Right lung (tissue), 5 donors: Measurements from ENCODE around the gene NAPB. TPM values are rescaled to one million over a fixed set of nuclear protein-coding genes. Genes with fewer than 3 reads are reported as not detected.

Source experiments
- DNase-seq, 2 donors: peaks; one replicate each; pipeline ENCODE4 v3.0.0-alpha.2; 2013
- polyA plus RNA-seq, 5 donors: library from polyadenylated mRNA; unstranded; fragments of 120-200 nt; gene quantifications; one replicate each; pipeline versions ENCODE4 v1.2.1 to v1.2.3, GENCODE V29; 2013; ENCODE audit warnings: inconsistent platforms in 1 of 5, low replicate concordance in 1 of 5; ENCODE audit not compliant: insufficient read length in 5 of 5, insufficient read depth in 1 of 5

NAPB gene
- polyA plus RNA-seq, 5 donors: 17.9 to 28.6 (median 22.7) TPM

DNA sequence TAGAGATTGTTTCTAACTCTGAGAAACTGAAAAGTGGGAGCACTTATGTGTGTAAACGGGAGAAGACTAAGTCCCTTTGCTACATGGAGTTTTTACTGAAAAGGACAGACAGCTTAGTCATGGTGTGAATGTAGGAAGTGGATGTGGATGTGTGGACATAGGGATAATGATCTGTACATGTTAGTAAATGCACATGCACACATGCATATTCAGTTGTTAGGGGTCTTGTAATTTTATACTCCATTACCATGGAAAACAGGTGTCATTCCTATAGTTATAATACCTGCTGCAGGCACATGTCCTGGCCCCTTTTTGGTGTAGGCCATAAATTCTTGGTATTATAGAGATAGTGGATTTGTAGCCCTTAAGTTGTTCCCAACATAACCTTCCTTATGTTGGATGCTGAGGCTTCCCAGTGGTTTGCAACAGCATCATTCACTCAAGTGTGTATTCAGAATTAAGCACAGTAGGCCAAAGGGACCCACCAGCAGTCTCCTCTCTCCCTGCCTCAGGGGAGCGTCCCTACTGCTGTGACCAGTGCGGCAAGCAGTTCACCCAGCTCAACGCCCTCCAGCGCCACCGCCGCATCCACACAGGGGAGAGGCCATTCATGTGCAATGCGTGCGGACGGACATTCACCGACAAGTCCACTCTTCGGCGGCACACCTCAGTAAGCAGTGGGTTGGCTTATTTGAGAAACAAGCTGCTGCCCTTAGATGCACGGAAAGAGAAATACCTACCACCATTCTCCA lies 52.0 kb downstream of the NAPB start:
- no peak for DNase-seq

DNA sequence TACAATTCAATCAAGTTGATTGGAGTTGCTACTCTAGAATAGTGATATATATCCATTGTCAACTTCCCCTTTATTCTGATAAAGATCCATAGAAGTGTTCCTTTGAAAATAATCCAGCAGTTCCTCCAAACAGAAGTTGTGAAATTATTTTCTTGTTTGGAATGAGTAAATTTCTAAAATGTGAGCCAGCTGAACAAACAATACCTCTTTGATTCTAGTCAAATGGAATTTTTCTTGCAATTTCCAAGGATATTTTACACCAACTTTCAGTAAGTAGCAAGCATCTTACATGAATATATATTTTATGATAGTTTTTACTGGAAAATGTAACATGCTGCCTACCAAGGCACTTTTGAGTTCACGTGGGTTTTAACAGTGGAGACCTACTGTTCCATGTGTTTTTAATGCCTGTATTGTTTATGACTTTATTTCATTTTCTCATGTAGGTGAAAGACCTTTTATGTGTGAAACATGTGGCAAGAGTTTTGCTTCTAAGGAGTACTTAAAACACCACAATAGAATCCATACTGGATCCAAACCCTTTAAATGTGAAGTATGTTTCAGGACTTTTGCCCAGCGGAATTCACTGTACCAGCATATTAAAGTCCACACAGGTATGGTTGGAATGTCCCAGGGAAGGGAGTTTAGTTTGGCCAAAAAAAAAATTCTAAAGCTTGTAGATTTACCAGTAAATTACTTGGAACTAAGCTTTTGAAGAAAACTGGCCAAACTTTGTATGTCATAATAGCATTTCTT lies 52.8 kb downstream of the NAPB start:
- DNase-seq: no peak

DNA sequence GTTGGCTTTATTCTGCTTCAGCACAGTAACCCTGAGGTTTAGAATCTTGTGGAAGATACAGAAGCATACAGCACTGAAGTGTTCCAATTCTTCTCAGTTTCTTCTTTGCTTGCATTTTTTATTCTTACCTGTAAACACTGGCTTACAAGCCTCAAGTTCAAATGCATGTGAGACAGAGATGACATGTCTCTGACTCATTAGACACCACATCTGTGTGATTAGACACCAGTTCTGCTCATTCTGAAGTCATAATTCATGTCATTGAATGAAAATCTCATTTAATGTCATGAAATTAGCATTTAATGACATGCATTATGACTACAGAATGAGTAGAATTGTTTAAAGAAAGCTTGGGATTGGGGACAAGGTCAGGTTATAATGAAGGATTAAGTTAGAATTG lies 53.5 kb downstream of the NAPB start:
- no peak for DNase-seq

DNA sequence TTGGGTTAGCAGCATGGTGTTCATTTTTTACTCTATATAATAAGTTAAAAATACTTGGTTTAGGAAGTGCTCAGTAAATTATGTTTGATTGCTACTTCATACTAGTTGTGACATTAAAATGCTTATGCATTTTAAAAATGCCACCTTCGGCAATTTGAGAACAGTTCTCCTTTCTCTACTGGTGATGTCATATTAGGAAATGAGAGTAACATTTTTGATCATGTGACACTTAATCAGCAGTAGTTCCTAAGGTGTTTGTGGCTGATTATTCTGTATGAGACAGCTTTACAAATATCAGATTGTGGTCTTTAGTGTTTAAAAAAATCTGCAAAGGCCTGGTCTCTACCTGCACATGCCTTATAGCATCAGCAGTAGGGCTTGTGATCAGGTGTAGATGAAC lies 54.9 kb downstream of the NAPB start:
- DNase-seq: no peak

DNA sequence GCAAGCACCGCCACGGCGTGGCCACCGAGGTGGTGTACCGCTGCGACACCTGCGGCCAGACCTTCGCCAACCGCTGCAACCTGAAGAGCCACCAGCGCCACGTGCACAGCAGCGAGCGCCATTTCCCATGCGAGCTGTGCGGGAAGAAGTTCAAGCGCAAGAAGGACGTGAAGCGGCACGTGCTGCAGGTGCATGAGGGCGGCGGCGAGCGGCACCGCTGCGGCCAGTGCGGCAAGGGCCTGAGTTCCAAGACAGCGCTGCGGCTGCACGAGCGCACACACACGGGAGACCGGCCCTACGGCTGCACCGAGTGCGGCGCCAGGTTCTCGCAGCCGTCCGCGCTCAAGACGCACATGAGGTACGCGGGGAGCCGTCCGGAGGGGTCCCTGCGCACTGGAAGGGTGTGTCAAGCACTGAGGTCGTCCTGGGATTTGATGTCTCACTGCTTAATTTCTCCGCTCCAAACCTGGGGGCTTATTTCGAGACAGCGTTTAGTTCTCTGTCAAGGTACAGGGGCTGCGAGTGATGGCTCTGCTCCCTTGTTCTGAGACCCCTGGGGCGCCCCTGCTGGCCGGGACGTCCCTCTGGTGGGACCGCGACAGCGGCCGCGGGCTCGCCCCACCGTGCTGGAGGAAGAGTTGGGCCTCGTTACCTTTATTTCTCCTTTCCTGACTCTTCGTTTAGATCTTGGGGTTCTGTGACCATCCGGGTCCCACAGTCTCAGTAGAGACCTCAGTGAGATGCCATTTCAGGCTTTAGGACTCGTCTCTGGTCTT lies 55.7 kb downstream of the NAPB start:
- DNase-seq: no peak

DNA sequence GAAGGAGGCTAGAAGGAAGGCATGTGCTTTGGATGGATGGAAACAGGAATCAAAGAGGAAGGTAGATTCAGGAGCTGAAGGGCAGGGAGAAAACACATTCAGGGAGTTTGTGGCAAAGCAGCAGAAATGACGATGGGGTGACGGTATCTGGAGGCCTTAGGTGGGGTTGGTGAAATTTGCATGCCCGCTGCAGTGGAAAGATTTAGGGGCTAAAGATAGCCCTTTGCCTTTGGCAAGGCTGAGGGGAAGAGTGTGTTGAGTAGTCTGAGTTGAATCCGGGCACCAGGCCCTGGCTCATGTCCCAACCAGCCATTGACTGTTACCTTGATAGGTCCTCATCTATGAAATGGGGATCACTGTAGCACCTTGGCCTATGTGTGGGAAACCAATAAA lies 58.0 kb downstream of the NAPB start:
- no peak for DNase-seq

DNA sequence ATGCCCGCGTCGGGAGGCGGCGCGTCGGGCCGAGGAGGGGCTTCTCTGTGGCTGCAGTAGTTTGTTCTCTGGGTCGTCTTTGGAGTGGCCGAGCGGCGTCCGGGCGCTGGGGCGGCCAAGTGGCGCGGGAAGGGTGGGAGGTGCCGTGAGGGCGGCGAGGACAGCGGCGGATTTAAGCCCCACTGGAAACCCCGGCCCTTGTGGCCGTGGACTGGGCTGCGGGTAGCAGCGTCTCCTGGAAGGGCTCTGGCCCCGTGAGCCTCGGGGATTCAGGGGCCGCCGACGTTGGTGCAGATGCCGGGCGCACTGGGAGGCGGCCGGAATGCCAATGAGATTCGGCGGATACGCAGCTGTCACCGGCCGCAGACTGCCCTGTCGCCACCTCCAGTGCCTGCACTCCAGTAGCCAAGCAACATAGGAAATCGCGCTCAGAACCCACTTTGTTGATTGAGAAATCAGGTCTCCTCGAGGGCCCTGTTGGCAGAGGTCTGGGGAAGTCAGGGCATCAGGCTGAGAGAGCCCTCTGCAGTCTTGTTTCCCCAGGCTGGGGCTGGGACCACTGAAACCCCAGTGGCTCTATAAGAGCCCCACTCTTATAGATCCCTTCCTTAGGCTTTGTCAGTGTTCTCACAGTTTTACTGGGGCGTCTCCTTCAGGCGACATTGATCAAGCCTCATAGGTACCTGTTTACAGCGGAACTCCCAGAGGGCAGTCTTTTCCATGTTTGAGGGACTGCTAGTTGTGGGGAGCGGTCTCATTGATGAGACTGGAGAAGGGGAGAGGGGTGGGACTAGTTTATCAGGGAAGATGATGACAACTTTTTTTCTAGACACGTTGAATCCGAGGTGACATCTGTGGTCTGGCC lies 58.7 kb downstream of the NAPB start:
- DNase-seq: no peak

DNA sequence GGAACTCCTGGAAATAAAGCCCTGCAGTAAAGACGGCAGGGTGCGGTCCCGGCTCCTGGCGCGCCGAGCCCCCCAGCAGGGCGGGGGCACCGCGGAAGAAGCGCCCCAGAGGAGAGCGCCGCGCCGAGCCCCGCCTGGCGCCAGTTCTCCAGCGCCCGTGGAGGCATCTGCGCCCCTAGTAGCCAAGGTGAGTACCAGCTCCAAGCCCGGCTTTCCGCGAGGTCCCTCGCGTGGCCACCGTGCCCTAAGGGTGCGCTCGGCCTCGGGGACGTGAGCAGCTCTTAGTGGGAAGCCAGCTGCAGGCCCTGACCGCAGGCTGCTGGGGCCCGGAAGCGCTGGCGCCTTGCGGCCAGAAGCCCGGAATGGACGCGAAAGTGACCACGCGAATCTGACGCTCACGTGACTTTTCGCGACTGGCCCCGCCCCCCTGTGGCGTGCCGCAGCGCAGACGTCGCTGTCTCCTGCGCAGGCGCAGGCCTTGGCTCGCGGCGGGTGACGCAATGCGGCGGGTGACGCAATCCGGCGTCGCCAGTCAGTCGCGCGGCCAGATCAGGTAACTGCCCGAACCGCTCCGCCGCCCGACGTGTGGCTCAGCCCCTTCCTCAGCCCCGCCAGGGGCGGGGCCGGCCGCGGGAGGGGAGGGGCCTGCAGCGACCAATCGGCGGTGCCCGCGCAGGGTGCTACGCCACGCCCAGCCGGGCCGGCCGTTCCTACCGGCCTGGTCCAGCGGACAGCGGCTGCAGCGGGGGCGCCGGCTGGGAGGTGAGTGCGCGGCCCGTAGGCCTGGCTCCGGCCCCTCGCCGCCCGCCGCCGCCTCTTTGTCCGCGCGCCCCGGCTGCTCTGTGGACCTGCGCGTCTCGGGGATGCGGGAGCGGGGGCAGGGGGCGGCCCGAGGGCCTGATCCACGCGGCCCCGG lies 59.6 kb downstream of the NAPB start, which contains the start of gene GZF1:
Gene GZF1 (plus strand): TSS at position 707 of the 916 bp plus-strand sequence. CDS start 2,202 bp downstream, outside the sequence.
- peak; percentile 99 to 100 for DNase-seq

DNA sequence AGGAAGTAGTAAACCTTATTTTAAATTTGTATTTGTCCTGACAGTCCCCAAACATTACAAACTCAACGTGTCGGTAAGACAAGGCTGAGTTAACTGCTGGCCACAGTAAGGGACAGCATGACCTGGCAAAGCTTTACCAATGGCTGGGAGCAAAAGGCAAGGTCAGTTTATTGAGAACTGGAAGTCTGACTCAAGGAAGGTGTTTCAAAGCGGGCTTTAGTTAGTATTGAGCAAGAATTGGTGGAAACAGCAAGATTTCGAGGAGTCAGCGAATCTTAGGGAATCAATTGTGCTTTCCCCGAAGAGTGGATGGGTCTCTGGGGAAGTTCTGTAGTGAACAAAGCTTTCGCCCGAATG lies 60.2 kb downstream of the NAPB start:
- no peak for DNase-seq

DNA sequence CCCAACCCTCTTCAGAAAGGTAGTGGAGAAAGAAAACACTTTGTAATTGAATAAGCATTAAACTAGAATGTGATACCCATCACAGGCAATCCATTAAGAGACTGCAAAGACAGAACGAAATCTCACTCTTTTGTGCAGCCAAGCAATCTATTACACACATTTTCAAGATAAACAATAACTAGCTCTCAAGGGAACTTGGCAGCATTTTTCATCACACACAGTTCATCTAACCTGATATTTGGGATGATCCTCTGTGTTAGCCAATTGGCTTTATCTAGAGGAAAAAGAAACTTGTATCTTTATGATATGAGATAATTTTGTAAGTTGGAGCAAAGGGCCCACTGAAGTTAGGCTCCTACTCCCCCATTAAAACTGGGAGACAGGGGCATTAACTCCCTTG lies 60.8 kb downstream of the NAPB start:
- no peak for DNase-seq

DNA sequence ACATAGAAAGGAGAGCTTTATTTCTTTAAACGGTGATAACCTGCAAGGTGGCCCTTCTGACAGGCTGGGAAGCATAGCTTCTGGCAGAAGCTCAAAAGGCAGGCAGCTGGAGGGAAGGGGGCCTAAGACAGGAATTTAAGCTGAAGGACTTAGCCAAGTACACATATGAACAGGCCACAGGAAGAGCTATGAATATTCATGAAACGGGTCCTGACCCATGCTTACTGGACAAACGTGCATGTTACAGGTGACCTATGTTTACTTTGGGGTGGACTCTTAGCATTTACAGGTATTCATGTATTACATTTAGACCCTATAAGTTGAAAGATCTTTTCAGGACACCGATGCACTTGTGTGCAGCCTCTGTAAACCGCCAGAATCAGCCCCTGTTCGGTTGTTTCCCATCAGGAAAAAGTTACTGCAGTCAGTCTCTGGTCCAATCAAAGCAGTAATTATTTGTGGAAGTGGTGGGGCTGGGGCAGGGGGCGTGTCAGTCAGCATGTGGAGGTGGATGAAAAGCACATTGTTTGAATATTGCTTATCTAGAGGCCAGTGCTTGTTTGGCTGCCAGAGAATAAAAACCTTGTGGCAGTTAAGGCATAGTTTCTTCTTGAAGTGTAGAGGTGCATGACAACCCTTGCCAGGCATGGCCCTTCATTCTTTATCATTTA lies 62.2 kb downstream of the NAPB start:
- no peak for DNase-seq

DNA sequence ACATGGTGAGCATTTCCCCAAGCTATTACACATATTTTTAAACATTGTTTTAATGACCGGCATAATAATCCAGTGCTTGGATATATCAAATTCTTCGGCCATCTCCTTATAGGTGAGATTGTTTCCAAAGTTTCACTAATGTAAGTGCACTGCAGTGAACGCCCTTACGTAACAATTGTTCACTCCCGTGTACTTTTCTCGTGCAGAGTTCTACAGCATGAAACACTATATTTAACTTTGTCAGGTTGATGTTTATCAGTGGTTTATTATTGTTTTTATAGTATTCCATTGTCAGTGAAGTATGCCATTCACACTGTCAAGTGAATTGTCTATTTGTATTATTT lies 62.8 kb downstream of the NAPB start:
- no peak for DNase-seq

DNA sequence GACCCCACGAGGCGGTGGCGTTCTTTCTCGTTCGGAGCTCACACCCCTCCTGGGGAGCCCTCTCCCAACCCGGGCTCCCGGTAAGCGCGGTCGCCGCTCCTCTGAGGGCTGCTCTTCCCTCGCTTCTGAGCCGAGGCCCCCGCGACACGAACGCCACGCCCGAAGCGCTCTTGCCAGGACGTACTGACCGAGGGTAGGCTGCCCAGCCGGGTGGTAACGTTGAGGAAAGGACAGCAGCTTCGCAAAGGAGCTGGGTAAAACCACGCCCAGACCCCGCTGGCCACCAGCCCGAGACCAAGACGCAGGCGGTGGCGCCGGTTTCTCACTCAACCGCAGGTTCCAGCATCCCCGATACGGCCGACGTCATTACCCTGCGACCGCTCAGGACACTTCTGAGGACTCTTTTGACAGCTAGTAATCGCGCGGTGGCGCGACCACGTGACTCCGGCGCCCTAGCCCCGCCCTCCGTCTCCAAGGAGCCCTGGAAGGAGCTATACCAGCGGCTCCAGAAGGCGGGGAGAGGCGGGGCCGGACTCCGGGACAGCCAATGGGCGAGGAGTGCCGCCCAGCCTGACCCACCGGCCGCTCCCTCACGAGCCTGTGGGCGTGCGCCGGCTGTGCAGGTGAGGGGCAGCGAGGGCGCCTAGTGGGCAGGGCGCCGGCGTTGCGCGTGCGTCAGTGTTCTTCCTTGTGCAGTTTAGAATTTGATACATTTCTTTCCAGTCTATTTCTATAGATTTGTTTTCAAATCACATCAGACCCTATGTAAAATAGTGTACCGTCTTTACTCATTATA lies 63.3 kb downstream of the NAPB start:
- peak; percentile 98 for DNase-seq

DNA sequence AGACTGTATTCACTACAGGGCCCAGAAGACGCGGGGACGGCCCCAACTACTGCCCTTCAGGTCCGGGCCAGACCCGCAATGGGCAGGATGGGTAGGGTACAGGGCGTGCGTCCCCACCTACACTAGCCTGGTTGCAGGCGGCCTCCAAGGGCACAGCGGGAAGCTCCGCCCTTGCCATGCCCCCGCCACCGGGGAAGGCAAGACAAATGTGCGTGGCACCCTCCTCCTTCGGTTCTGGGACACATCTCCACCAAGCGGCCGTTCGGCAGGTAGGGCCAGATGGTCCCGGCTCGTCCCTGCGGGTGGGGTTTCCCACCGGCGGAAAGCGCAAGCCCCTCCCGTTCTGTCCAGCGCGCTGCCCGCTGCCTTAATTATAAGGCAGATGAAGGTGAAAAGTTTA lies 65.1 kb downstream of the NAPB start:
- DNase-seq: no peak

DNA sequence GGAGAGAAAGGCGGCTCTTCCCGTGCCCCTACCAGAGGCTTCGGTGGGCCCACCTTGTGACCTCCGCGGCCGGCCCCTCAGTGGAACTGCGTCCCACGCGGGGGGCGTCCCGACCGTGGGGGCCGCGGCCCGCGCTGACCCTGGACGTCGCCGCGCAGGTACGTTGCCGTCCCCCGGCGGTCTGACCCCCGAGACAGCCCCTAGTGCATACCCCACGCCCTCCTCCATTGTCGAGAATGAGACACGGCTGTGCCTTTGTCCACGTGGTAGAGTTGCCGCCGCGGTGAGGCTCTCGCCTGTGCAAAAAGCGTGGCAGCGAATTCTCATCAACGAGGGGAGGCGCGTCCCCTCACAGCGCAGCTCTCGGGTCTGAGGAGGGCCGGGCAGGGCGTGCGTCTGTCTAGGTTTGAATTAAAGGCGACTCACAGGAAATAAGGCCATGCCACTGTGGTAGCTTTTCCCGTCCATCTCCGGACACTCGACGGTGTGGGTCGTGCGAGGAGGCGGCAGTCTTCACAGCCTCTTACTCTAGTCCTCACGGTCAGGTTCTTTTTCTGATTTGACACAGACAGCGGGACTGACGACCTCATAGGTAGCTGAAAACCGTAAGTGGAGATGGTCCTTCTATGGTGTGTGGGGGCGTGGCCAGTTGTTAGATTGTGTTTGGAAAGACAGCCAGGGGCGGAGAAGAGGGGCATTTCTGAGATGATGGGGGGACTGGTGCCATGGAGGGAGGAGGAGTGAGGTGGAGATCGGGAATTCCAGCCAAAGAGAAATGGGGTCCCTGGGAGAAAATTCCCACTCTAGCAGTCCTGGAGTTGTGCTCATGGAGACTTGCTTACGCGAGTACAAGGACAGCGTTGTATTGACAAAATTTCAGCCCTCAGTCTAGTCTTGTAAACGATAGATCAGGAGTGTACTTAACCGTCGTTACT lies 70.1 kb downstream of the NAPB start:
- peak; percentile 47 to 51 for DNase-seq

DNA sequence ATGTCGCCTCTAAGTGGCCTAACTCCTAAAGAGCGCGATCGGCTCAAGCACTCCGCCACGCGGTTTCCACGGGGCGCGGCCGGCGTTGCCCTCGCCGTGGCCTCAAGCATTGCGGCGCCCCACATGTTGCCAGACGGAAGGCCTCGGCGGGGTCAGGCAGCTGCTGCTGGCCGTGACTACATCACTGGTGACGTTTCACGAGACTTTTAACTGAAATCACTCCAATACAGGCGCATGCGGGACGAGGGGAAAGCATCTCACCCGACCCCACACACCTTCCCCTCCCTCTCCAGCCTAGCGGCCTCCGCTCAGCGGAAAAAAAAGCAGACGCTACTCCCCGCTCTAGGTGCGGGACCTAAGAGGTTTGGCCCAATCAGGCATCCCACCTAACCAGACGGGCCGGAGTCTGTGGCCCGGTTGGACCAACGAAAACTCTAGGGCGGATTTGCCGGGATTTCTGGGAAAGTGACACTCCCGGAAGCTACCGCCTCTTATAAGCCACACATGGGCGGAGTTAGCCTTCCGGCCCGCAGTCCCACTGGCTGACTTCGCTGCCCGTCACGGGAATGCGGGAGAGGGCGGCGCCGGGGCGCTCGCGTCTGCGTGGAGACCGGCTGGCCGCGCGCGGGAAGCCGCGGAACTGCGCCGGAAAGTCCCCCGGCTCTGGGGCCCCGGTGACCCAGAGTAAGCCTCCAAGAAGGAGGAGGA lies 70.9 kb downstream of the NAPB start, which contains the start of gene NXT1:
Gene NXT1 (plus strand): TSS at position 596 of the 708 bp plus-strand sequence. CDS start 3,251 bp downstream, outside the sequence.
- peak; percentile 97 to 98 for DNase-seq
